Endothelial cell (in vitro differentiated cells): Measurements from ENCODE around the gene ETS1. TPM values are rescaled to one million over a fixed set of nuclear protein-coding genes. Genes with fewer than 3 reads are reported as not detected.

Experiments used
- DNase-seq: peaks from one replicate; pipeline ENCODE4 v3.0.0; 2021; ENCODE audit warnings: low spot score
- H3K27ac Mint-ChIP-seq: one replicate; pipeline ENCODE4 v1.8.0; 2021; ENCODE audit warnings: mixed read lengths, inconsistent platforms; ENCODE audit not compliant: unreplicated experiment
- H3K27me3 Mint-ChIP-seq: one replicate; pipeline ENCODE4 v1.8.0; 2021; ENCODE audit warnings: mild to moderate bottlenecking, moderate library complexity, mixed read lengths, inconsistent platforms; ENCODE audit not compliant: unreplicated experiment
- H3K36me3 Mint-ChIP-seq: one replicate; pipeline ENCODE4 v1.8.0; 2021; ENCODE audit warnings: mild to moderate bottlenecking, low read depth, mixed read lengths, inconsistent platforms; ENCODE audit not compliant: unreplicated experiment
- H3K4me1 Mint-ChIP-seq: one replicate; pipeline ENCODE4 v1.8.0; 2021; ENCODE audit warnings: mild to moderate bottlenecking, mixed read lengths, inconsistent platforms; ENCODE audit not compliant: unreplicated experiment
- H3K4me3 Mint-ChIP-seq: one replicate; pipeline ENCODE4 v1.8.0; 2021; ENCODE audit warnings: mild to moderate bottlenecking, mixed read lengths, inconsistent platforms; ENCODE audit not compliant: unreplicated experiment
- H3K9me3 Mint-ChIP-seq: one replicate; pipeline ENCODE4 v1.8.0; 2021; ENCODE audit warnings: mixed read lengths, inconsistent platforms; ENCODE audit not compliant: unreplicated experiment
- total RNA-seq: library from RNA; stranded (reverse); fragmentation: NEBNext Ultra II Directional; extraction: Animal tissue kit (Norgen Biotek cat#: 25700); gene quantifications from one replicate; pipeline ENCODE4 v1.2.1, GENCODE V29; 2021; ENCODE audit not compliant: unreplicated experiment
- TF ChIP-seq, protein P1 (sequence below): fragments of 200-600 bp; sonication (generic); IDR thresholded peaks from one replicate; pipeline ENCODE4 v1.5.0; 2021; ENCODE audit warnings: antibody characterized with exemption; ENCODE audit not compliant: unreplicated experiment

The ETS1 gene
- total RNA-seq, 1 donor from 2014 or later = 309 TPM

DNA sequence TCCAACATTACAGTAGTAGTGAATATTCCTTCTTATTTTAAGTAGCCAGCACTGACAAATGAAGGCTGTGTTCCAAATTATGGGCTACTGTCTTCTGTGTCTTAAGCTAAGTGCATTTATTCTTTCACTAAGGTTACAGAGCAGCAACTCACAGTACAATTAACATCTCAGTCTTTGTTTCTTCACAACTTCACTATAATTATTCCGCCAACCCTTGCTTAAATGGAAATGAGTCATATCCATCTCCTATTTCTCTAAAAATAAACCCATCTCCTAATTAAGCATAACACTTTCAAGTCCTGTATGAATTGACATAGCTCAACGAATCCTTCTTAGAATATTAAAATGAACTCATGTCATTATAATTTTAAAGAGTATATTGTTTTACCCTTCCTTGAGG, 6.7 kb downstream of the ETS1 start:
- TF ChIP-seq, protein P1, sequence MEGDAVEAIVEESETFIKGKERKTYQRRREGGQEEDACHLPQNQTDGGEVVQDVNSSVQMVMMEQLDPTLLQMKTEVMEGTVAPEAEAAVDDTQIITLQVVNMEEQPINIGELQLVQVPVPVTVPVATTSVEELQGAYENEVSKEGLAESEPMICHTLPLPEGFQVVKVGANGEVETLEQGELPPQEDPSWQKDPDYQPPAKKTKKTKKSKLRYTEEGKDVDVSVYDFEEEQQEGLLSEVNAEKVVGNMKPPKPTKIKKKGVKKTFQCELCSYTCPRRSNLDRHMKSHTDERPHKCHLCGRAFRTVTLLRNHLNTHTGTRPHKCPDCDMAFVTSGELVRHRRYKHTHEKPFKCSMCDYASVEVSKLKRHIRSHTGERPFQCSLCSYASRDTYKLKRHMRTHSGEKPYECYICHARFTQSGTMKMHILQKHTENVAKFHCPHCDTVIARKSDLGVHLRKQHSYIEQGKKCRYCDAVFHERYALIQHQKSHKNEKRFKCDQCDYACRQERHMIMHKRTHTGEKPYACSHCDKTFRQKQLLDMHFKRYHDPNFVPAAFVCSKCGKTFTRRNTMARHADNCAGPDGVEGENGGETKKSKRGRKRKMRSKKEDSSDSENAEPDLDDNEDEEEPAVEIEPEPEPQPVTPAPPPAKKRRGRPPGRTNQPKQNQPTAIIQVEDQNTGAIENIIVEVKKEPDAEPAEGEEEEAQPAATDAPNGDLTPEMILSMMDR = no peak
- Mint-ChIP-seq H3K9me3 (no peaks in the 10 kb centered on the region), H3K27me3 (peaks cover 6% of the 10 kb centered on the region), H3K27ac (no peak overlapping the region), H3K4me3 (no peak overlapping the region), H3K36me3 (no peaks in the 10 kb centered on the region), H3K4me1 (peaks cover 45% of the 10 kb centered on the region)
- DNase-seq = no peak

DNA sequence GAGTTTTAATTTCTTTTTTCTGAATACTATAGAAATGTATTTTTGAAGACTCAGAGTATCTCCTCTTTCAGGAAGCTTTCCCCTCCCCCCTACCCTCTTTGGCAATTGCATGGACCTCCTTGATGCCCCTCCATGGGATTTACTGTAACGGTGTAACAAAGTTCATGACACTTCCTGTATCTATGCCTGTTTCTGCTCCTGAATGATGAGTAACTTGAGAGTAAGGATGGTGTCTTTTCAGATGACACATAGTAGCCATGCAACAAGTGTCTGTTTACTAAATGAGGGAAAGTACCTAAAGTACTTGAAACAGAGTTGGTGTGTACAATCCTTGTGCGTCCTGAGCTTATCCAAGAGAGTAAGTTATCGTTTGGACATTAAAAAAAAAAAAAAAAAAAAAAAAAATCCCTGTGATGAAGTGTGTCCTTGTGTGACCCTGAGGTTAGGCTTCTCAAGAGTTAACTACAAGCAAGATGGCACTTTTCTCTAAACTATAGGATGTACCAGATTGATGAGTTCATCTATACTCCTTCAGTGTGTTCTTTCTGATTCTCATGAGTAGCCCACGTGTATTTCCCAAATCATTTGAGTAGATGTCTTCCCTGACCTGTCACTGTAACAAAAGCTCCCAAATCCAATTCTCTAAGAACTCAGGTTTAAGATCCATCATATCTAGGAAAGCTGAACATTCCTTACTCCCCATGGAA, 7.4 kb downstream of the ETS1 start:
- no peak overlapping the region for H3K27ac Mint-ChIP-seq
- H3K27me3 Mint-ChIP-seq = peaks cover 6% of the 10 kb centered on the region

DNA sequence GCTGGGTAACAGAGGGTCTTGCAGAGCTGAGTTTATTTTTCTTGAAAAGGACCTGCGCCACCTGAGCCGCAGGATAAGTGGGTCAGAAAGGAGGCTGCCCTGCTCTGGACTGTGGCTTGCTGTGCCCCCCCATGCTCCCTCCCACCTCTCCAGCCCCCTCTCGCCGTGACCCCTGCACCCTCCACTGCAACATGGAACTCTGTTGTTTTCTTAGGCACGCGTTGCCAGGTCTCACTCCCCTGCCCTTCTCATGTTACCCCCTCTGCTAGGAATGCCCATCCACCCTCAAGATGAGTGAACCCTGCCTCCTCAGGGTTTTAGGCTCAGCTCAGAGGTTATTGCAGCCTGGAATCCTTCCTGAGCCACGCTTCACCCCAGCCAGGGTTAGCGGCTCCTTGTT, 10.8 kb downstream of the ETS1 start:
- Mint-ChIP-seq H3K36me3 (peaks cover 10% of the 10 kb centered on the region), H3K27ac (no peak overlapping the region), H3K4me1 (peaks cover 53% of the 10 kb centered on the region), H3K9me3 (no peaks in the 10 kb centered on the region), H3K4me3 (no peak overlapping the region), H3K27me3 (peaks cover 6% of the 10 kb centered on the region)
- TF ChIP-seq, protein P1 = no peak
- DNase-seq = no peak

More for the DNA sequence above, 7.4 kb downstream of the ETS1 start:
- no peaks in the 10 kb centered on the region for H3K36me3 Mint-ChIP-seq
- no peak overlapping the region for H3K4me3 Mint-ChIP-seq
- no peaks in the 10 kb centered on the region for H3K9me3 Mint-ChIP-seq
- no peak for DNase-seq
- H3K4me1 Mint-ChIP-seq = peaks cover 48% of the 10 kb centered on the region
- TF ChIP-seq, protein P1 = no peak

DNA sequence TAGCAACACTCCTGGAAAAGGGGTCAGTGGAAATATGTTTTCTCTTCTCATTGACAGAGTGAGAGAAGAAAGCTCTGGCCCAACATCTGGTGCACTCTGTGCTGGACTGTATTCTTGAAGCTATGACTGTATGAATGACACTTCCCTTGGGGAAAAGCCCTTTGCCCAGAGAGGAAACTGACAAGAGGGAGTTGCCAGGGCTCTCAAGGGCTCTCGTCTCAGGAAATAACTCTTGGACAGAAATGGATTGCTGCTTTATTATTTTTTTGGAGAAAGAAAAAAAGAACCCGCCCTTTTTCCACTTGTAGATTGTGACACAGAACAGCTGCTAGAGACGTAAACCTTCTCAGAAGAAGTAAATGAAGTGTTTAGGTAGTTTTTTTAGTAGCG, 11.4 kb downstream of the ETS1 start:
- peaks cover 10% of the 10 kb centered on the region for H3K36me3 Mint-ChIP-seq
- peaks cover 50% of the 10 kb centered on the region for H3K4me1 Mint-ChIP-seq
- no peak overlapping the region for H3K27ac Mint-ChIP-seq
- TF ChIP-seq, protein P1 = no peak
- H3K4me3 Mint-ChIP-seq = no peak overlapping the region
- H3K27me3 Mint-ChIP-seq = peaks cover 6% of the 10 kb centered on the region
- no peaks in the 10 kb centered on the region for H3K9me3 Mint-ChIP-seq
- DNase-seq = no peak

DNA sequence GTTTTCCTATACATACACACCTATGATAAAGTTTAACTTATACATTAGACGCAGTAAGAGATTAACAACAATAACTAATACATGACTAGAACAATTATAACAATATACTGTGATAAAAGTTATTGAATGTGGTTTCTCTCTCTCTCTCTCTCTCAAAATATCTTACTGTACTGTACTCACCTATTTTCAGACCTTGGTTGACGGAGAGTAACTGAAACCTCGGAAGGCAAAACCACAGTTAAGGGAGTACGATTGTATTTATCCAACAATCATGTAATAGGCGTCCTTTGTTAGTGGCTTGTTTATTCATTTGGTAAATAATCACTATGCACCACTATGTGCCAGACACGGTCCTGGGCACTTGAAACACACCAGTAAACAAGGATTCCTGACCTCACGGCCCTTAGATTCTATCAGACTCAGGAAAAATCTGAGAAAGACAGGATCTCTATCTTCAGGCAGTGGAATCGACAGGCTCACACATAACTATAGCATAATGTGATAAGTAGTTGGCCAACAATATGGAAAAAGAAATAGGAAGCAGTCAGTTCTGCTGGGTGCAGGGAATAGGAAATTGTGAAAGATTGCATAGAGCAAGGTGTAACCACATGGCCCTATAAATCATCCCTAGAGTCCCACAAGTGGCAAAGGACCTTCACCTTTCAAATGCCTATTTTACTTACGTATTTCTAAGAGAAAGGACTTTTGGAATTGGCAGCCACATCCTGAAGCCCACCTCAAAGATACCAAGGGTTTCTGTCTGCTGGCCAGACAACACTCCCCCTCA, 12.0 kb downstream of the ETS1 start:
- Mint-ChIP-seq H3K27me3 (peaks cover 6% of the 10 kb centered on the region), H3K4me3 (no peak overlapping the region), H3K27ac (no peak overlapping the region), H3K9me3 (no peaks in the 10 kb centered on the region), H3K36me3 (peaks cover 10% of the 10 kb centered on the region), H3K4me1 (peaks cover 49% of the 10 kb centered on the region)
- TF ChIP-seq, protein P1 = no peak
- no peak for DNase-seq
